H1 (cell line): Measurements from ENCODE around the gene MNS1. TPM values are rescaled to one million over a fixed set of nuclear protein-coding genes. Genes with fewer than 3 reads are reported as not detected.

Source experiments
- CTCF ChIA-PET: fragments of 300-600 bp; sonication (Branson Sonifier 250); formaldehyde crosslinking; loops from one replicate; lab custom pipeline; 2021; ENCODE audit not compliant: partially characterized antibody; lab: Charles Lee
- POLR2A ChIA-PET: fragments of 300-600 bp; sonication (Branson Sonifier 250); formaldehyde crosslinking; loops from one replicate; lab custom pipeline; 2021; ENCODE audit warnings: inconsistent platforms; ENCODE audit not compliant: partially characterized antibody; lab: Charles Lee
- DNase-seq, 2 experiments: peaks; one replicate each; pipeline versions ENCODE4 v3.0.0 to v3.0.0-alpha.2; 2010 to 2022; ENCODE audit warnings: low spot score in 2 of 2, low read depth in 1 of 2, mixed read lengths in 1 of 2
- FAIRE-seq: peaks from 2 replicates; lab custom pipeline; 2011; peaks lifted over from hg19 to GRCh38; lab: Jason Lieb, UNC
- H2AFZ ChIP-seq: 2 replicates; pipeline ENCODE4 v1.8.1; 2012; ENCODE audit warnings: low read length, inconsistent platforms
- H2AK5ac ChIP-seq: 2 replicates; pipeline ENCODE4 v1.6.1; 2013; ENCODE audit warnings: low read depth, low read length
- H2BK120ac ChIP-seq: replicated peaks from 2 replicates; pipeline ENCODE3; 2013; ENCODE audit warnings: low read depth, low read length, inconsistent platforms
- H2BK12ac ChIP-seq: 2 replicates; pipeline ENCODE4 v1.6.1; 2013; ENCODE audit warnings: low read depth, low read length
- H2BK15ac ChIP-seq: 2 replicates; pipeline ENCODE4 v1.6.1; 2013; ENCODE audit warnings: low read length
- H2BK20ac ChIP-seq: 2 replicates; pipeline ENCODE4 v1.6.1; 2013; ENCODE audit warnings: low read length
- H2BK5ac ChIP-seq: 2 replicates; pipeline ENCODE4 v1.6.1; 2013; ENCODE audit warnings: low read depth, low read length
- H3K14ac ChIP-seq: 2 replicates; pipeline ENCODE4 v1.6.1; 2013; ENCODE audit warnings: inconsistent platforms; ENCODE audit not compliant: insufficient read length
- H3K18ac ChIP-seq: 2 replicates; pipeline ENCODE4 v1.6.1; 2013; ENCODE audit warnings: low read length; ENCODE audit errors: extremely low read depth
- H3K23ac ChIP-seq: 2 replicates; pipeline ENCODE4 v1.6.1; 2013; ENCODE audit warnings: inconsistent platforms; ENCODE audit not compliant: insufficient read length
- H3K23me2 ChIP-seq: 2 replicates; pipeline ENCODE4 v1.6.1; 2013; ENCODE audit warnings: low read depth, low read length
- H3K27ac ChIP-seq: 2 replicates; pipeline ENCODE4 v1.6.1; 2011; ENCODE audit warnings: low read depth, low read length, inconsistent platforms
- H3K27me3 ChIP-seq, 4 experiments: replicated peaks in 1 of 4; 1 replicate in 1 of 4; 2 replicates in 3 of 4; pipeline versions ENCODE4 v1.6.1 to v1.8.1; 2011 to 2013; ENCODE audit warnings: low read length in 3 of 4, mild to moderate bottlenecking in 3 of 4, inconsistent platforms in 2 of 4, mixed read lengths in 2 of 4, moderate library complexity in 1 of 4; ENCODE audit not compliant: control insufficient read depth in 3 of 4, insufficient read depth in 3 of 4; ENCODE audit errors: extremely low read depth in 1 of 4
- H3K36me3 ChIP-seq, 4 experiments: 2 replicates each; pipeline versions ENCODE4 v1.6.1 to v1.8.1; 2011 to 2013; ENCODE audit warnings: mild to moderate bottlenecking in 4 of 4, low read length in 3 of 4, moderate library complexity in 2 of 4, control low read depth in 1 of 4, inconsistent platforms in 1 of 4; ENCODE audit not compliant: insufficient read depth in 4 of 4, control insufficient read depth in 2 of 4
- H3K4ac ChIP-seq: replicated peaks from 2 replicates; pipeline ENCODE3; 2013; ENCODE audit warnings: low read length, low read depth, mixed read lengths, inconsistent platforms; ENCODE audit not compliant: insufficient read length
- H3K4me1 ChIP-seq, 4 experiments: replicated peaks in 1 of 4; 1 replicate in 1 of 4; 2 replicates in 3 of 4; pipeline versions ENCODE4 v1.6.1 to v1.8.1; 2011 to 2013; ENCODE audit warnings: low read length in 3 of 4, inconsistent platforms in 2 of 4, mixed read lengths in 1 of 4; ENCODE audit not compliant: insufficient read depth in 4 of 4, control insufficient read depth in 3 of 4
- H3K4me2 ChIP-seq, 2 experiments: 2 replicates each; pipeline versions ENCODE4 v1.6.1 to v1.8.1; 2011 to 2013; ENCODE audit warnings: low read depth in 2 of 2, low read length in 2 of 2, control low read depth in 1 of 2, inconsistent platforms in 1 of 2, mild to moderate bottlenecking in 1 of 2; ENCODE audit not compliant: insufficient read depth in 1 of 2
- H3K4me3 ChIP-seq, 4 experiments: fragments of 200-600, 300-600 bp in 1 of 4; sonication (generic), shearing (Covaris generic), sonication (Bioruptor Twin) in 1 of 4; 2 replicates each; pipeline versions ENCODE4 v1.5.1 to v1.8.1; 2011 to 2016; ENCODE audit warnings: low read length in 4 of 4, low read depth in 3 of 4, control low read depth in 2 of 4, inconsistent platforms in 2 of 4, mild to moderate bottlenecking in 2 of 4, mixed read lengths in 1 of 4, moderate library complexity in 1 of 4; ENCODE audit not compliant: insufficient read depth in 2 of 4; ENCODE audit errors: extremely low read depth in 1 of 4
- H3K56ac ChIP-seq: replicated peaks from 2 replicates; pipeline ENCODE3; 2013; ENCODE audit warnings: low read depth, mild to moderate bottlenecking, mixed read lengths, low read length, inconsistent platforms; ENCODE audit not compliant: insufficient read length
- H3K79me1 ChIP-seq: 2 replicates; pipeline ENCODE4 v1.6.1; 2013; ENCODE audit warnings: low read depth, low read length, control low read depth
- H3K79me2 ChIP-seq, 2 experiments: 2 replicates each; pipeline versions ENCODE4 v1.6.1 to v1.8.1; 2012 to 2013; ENCODE audit warnings: low read length in 2 of 2, mild to moderate bottlenecking in 2 of 2, inconsistent platforms in 1 of 2; ENCODE audit not compliant: insufficient read depth in 2 of 2, control insufficient read depth in 1 of 2
- H3K9ac ChIP-seq, 4 experiments: replicated peaks in 1 of 4; 1 replicate in 1 of 4; 2 replicates in 3 of 4; pipeline versions ENCODE4 v1.6.1 to v1.8.1; 2011 to 2013; ENCODE audit warnings: low read depth in 3 of 4, low read length in 3 of 4, control low read depth in 2 of 4, mild to moderate bottlenecking in 2 of 4, moderate library complexity in 2 of 4, inconsistent platforms in 1 of 4; ENCODE audit errors: extremely low read depth in 1 of 4
- H3K9me3 ChIP-seq, 2 experiments: 2 replicates each; pipeline versions ENCODE4 v1.6.1 to v1.8.1; 2012 to 2013; ENCODE audit warnings: mild to moderate bottlenecking in 2 of 2, moderate library complexity in 2 of 2, control low read depth in 1 of 2, inconsistent platforms in 1 of 2, low read depth in 1 of 2, low read length in 1 of 2, mixed read lengths in 1 of 2; ENCODE audit not compliant: insufficient read depth in 2 of 2
- H4K20me1 ChIP-seq, 2 experiments: replicated peaks in 1 of 2; 2 replicates each; pipeline versions ENCODE3 to v1.8.1; 2011 to 2013; ENCODE audit warnings: inconsistent platforms in 2 of 2, low read length in 2 of 2, mild to moderate bottlenecking in 1 of 2; ENCODE audit not compliant: insufficient read depth in 2 of 2, control insufficient read depth in 1 of 2
- H4K5ac ChIP-seq: 2 replicates; pipeline ENCODE4 v1.6.1; 2013; ENCODE audit warnings: low read length, low read depth, mixed read lengths, inconsistent platforms; ENCODE audit not compliant: insufficient read length
- H4K8ac ChIP-seq: 2 replicates; pipeline ENCODE4 v1.8.0; 2013; ENCODE audit warnings: mild to moderate bottlenecking, moderate library complexity, low read length, inconsistent platforms; ENCODE audit not compliant: insufficient read depth; ENCODE audit errors: extremely low read depth
- H4K91ac ChIP-seq: replicated peaks from 2 replicates; pipeline ENCODE3; 2013; ENCODE audit warnings: low read length, mixed read lengths, inconsistent platforms; ENCODE audit not compliant: insufficient read length
- BRCA1 ChIP-seq: IDR thresholded peaks from 2 replicates; pipeline ENCODE4 v1.6.1; 2012; ENCODE audit warnings: low read depth, low read length, improper control_type of control experiment
- EGR1 ChIP-seq: IDR thresholded peaks from 2 replicates; pipeline ENCODE4 v1.6.1; 2011; ENCODE audit warnings: low read depth, low read length, borderline replicate concordance
- KDM4A ChIP-seq: IDR thresholded peaks from one replicate; pipeline ENCODE4 v1.7.1; 2012; ENCODE audit warnings: low read depth, mild to moderate bottlenecking, moderate library complexity, low read length, inconsistent platforms; ENCODE audit not compliant: severe bottlenecking
- RFX5 ChIP-seq: IDR thresholded peaks from 2 replicates; pipeline ENCODE4 v1.6.1; 2011; ENCODE audit warnings: low read depth, low read length, improper control_type of control experiment, borderline replicate concordance
- polyA plus RNA-seq, 7 experiments: library from polyadenylated mRNA; depleted of rRNA in 3 of 7; stranded (reverse) in 5 of 7; unstranded in 2 of 7; fragments of >200 nt in 5 of 7; fragments of 200-250 nt in 2 of 7; gene quantifications; 1 replicate in 5 of 7; 2 replicates in 1 of 7; 4 replicates in 1 of 7; pipeline versions ENCODE4 v1.2.1 to v1.2.3, GENCODE V29; 2011 to 2013; ENCODE audit warnings: missing spikeins in 2 of 7, mixed read lengths in 2 of 7
- total RNA-seq: library from RNA; stranded (reverse); fragmentation: NEBNext Ultra II Directional; extraction: Animal tissue kit (Norgen Biotek cat#: 25700); gene quantifications from 2 replicates; pipeline ENCODE4 v1.2.1, GENCODE V29; 2021

MNS1 gene
- total and polyA plus RNA-seq, 2 of the 8 experiments (the other 6 are each of a cell fraction or from before 2014, with no cell fraction given), result 0.57 TPM; not detected in 1

GRCh38 chr15:56475351-56475750 lies 10.4 kb upstream of the MNS1 start:
- no peak overlapping the region for H2BK120ac ChIP-seq
- no peak overlapping the region for H3K4me2 ChIP-seq
- no peak overlapping the region for H2BK20ac ChIP-seq
- H3K9me3 ChIP-seq, result no peaks in the 10 kb centered on the region
- H3K27ac ChIP-seq, result no peak overlapping the region
- TF ChIP-seq RFX5 (peak; percentile 61; the same call in 1 of the 2 replicates), EGR1 (no peak), BRCA1 (no peak), KDM4A (no peak)
- CTCF ChIA-PET, result interaction anchor here (0.7 kb wide), 2 partner anchors 288 to 562 kb away, joined by 3 to 5 read pairs; no protein-coding TSS in a partner anchor
- no peak overlapping the region for H3K56ac ChIP-seq
- no peak for DNase-seq
- no peak overlapping the region for H3K14ac ChIP-seq
- H2BK15ac ChIP-seq, result no peak overlapping the region
- no peak overlapping the region for H3K4ac ChIP-seq
- H4K8ac ChIP-seq, result no peak overlapping the region
- H3K23me2 ChIP-seq, result no peaks in the 10 kb centered on the region
- no peaks in the 10 kb centered on the region for H3K36me3 ChIP-seq
- no peak overlapping the region for H2BK12ac ChIP-seq
- no peaks in the 10 kb centered on the region for H3K79me1 ChIP-seq
- H4K91ac ChIP-seq, result no peak overlapping the region
- H3K4me3 ChIP-seq, result no peak overlapping the region
- H3K27me3 ChIP-seq, result no peaks in the 10 kb centered on the region
- H2AK5ac ChIP-seq, result no peak overlapping the region
- H4K5ac ChIP-seq, result no peak overlapping the region
- no peak overlapping the region for H2AFZ ChIP-seq
- H3K23ac ChIP-seq, result no peak overlapping the region
- peak; percentile 76 for FAIRE-seq
- no peaks in the 10 kb centered on the region for H3K79me2 ChIP-seq
- H3K18ac ChIP-seq, result no peak overlapping the region
- POLR2A ChIA-PET, result no interaction called here
- H3K4me1 ChIP-seq, result no peaks in the 10 kb centered on the region
- H3K9ac ChIP-seq, result no peak overlapping the region
- H4K20me1 ChIP-seq, result no peaks in the 10 kb centered on the region
- H2BK5ac ChIP-seq, result no peak overlapping the region
